Stomach (tissue), 9 donors: Measurements from ENCODE around the gene TRIM69. TPM values are rescaled to one million over a fixed set of nuclear protein-coding genes. Genes with fewer than 3 reads are reported as not detected.
A peak's percentile ranks its signal among the peaks of the same experiment; 100 is the strongest.

ENCODE experiments used
- DNase-seq, 2 donors: peaks; one replicate each; pipeline versions ENCODE4 v3.0.0 to v3.0.0-alpha.2; 2013 to 2019
- H3K27ac ChIP-seq, 5 donors: fragments of 200-600 bp in 4 of 5; sonication (generic) in 4 of 5; one replicate each; pipeline ENCODE4 v1.5.1; 2013 to 2019; ENCODE audit warnings: mild to moderate bottlenecking in 1 of 5, moderate library complexity in 1 of 5
- H3K27me3 ChIP-seq, 3 donors: fragments of 200-600 bp; sonication (generic); one replicate each; pipeline ENCODE4 v1.5.1; 2017 to 2019; ENCODE audit warnings: mixed run types in 1 of 3
- H3K36me3 ChIP-seq, 4 donors: fragments of 200-600 bp; sonication (generic); 1 replicate in 3 of 4; 2 replicates in 1 of 4; pipeline ENCODE4 v1.5.1; 2016 to 2019
- H3K4me1 ChIP-seq, 4 donors: fragments of 200-600 bp; sonication (generic); one replicate each; pipeline ENCODE4 v1.5.1; 2016 to 2019
- H3K4me3 ChIP-seq, 4 donors: fragments of 200-600 bp; sonication (generic) in 3 of 4; one replicate each; pipeline ENCODE4 v1.5.1; 2016 to 2019; ENCODE audit warnings: mild to moderate bottlenecking in 1 of 4
- H3K9me3 ChIP-seq, 4 donors: fragments of 200-600 bp; sonication (generic); one replicate each; pipeline ENCODE4 v1.5.1; 2016 to 2019
- EP300 ChIP-seq: sonication (generic); formaldehyde crosslinking; IDR thresholded peaks from one replicate; pipeline ENCODE4 v1.6.1; 2017; ENCODE audit warnings: antibody characterized with exemption
- POLR2A ChIP-seq, 4 donors: fragments of 450-650 bp; IDR thresholded peaks; one replicate each; pipeline ENCODE4 v1.6.1; 2016; ENCODE audit warnings: antibody characterized with exemption in 4 of 4, control low read depth in 2 of 4, mild to moderate bottlenecking in 1 of 4, moderate library complexity in 1 of 4
- POLR2AphosphoS5 ChIP-seq, 3 donors: sonication (generic); formaldehyde crosslinking; IDR thresholded peaks; one replicate each; pipeline ENCODE4 v1.6.1; 2016; ENCODE audit warnings: antibody characterized with exemption in 3 of 3
- WGBS, 5 donors: extraction: QIAGEN DNeasy Blood & Tissue Kit in 3 of 5; methylation state at CpG; one replicate each; pipeline versions ENCODE4 v1.1.5 to v1.1.7; 2013 to 2018; 5-methylcytosine and 5-hydroxymethylcytosine counted together
- intact Hi-C: fragments of 100-400 bp; cut with DNase I; formaldehyde crosslinking; loops from one replicate; pipeline ENCODE4 v1.15.1; 2023; ENCODE audit warnings: low total_unique reads
- polyA plus RNA-seq, 3 donors: library from polyadenylated mRNA; stranded (reverse); fragments of 200-250 nt; gene quantifications; one replicate each; pipeline ENCODE4 v1.2.3, GENCODE V29; 2013
- total RNA-seq, 5 donors: library from RNA; depleted of rRNA; stranded (reverse); fragments of >200 nt; gene quantifications; one replicate each; pipeline versions ENCODE4 v1.1.0 to v1.2.3, GENCODE V29; 2014 to 2016
- TF ChIP-seq, protein P1 (sequence below), 7 experiments: fragments of 450-650 bp in 4 of 7; fragments of 200-600 bp in 3 of 7; sonication (generic) in 3 of 7; IDR thresholded peaks; one replicate each; pipeline ENCODE4 v1.5.1; 2016 to 2019; ENCODE audit warnings: antibody characterized with exemption in 7 of 7, control low read depth in 2 of 7, mild to moderate bottlenecking in 1 of 7
- donor health status: healthy with polysubstance abuse.
- donor health status: Bipolar disorder and iron deficiency.
- donor health status: healthy.

TRIM69 gene
- total and polyA plus RNA-seq, 8 donors: 0.58 to 43.8 (median 8.7) TPM

GRCh38 chr15:44729408-44730127, 6.8 kb upstream of the TRIM69 start:
- peak; percentile 50 to 75 for DNase-seq
- Histone ChIP-seq H3K27me3 (no peaks in the 10 kb centered on the region), H3K36me3 (peaks cover 0 to 11% (median 6%) of the 10 kb centered on the region in 4 donors), H3K27ac (peak overlapping the region; percentile 94 to 100 (median 96)), H3K4me3 (peak overlapping the region; percentile 63 to 72 (median 70)), H3K9me3 (no peaks in the 10 kb centered on the region), H3K4me1 (peaks cover 12 to 71% (median 31%) of the 10 kb centered on the region in 4 donors)
- 4 to 8% (median 6%) methylated on average over 21 of the region's 21 CpGs for WGBS, 5 donors
- intact Hi-C loops: no loop called here
- TF ChIP-seq, protein P1, sequence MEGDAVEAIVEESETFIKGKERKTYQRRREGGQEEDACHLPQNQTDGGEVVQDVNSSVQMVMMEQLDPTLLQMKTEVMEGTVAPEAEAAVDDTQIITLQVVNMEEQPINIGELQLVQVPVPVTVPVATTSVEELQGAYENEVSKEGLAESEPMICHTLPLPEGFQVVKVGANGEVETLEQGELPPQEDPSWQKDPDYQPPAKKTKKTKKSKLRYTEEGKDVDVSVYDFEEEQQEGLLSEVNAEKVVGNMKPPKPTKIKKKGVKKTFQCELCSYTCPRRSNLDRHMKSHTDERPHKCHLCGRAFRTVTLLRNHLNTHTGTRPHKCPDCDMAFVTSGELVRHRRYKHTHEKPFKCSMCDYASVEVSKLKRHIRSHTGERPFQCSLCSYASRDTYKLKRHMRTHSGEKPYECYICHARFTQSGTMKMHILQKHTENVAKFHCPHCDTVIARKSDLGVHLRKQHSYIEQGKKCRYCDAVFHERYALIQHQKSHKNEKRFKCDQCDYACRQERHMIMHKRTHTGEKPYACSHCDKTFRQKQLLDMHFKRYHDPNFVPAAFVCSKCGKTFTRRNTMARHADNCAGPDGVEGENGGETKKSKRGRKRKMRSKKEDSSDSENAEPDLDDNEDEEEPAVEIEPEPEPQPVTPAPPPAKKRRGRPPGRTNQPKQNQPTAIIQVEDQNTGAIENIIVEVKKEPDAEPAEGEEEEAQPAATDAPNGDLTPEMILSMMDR (IDR thresholded peaks at IDR 0.05): no peak
- TF ChIP-seq POLR2A (IDR thresholded peaks at IDR 0.05) (no peak), EP300 (no peak), POLR2AphosphoS5 (IDR thresholded peaks at IDR 0.05) (no peak)

DNA sequence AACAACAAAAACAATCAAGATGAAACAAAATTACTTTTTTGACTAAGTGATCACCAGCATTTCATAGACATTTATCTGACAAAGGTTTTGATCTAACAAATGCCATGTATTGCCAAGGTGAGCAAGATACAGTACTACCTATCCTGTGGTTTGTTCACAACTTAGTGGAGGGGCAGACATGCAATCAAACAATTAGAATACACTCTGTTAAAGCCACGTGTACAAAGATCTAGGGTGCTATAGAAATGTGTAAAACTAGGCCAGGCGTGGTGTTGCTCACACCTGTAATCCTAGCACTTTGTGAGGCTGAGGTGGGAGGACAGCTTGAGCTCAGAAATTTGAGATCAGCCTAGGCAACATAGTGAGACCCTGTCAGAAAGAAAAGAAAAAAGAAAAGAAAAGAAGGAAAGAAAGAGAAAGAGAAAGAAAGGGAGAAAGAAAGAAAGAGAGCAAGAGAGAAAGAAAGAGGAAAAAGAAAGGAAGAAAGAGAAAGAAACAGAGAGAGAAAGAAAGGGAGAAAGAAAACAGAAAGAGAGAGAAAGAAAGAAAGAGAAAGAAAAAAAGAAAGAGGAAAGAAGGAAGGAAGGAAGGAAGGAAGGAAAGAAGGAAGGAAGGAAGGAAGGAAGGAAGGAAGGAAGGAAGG, 1.4 kb upstream of the TRIM69 start:
- WGBS, 5 donors: 55 to 66% (median 65%) methylated on average over 2 of the region's 2 CpGs
- DNase-seq: no peak
- intact Hi-C loops: loop anchor here (5.0 kb wide), 1 partner anchor 63 kb away; no protein-coding TSS in a partner anchor

DNA sequence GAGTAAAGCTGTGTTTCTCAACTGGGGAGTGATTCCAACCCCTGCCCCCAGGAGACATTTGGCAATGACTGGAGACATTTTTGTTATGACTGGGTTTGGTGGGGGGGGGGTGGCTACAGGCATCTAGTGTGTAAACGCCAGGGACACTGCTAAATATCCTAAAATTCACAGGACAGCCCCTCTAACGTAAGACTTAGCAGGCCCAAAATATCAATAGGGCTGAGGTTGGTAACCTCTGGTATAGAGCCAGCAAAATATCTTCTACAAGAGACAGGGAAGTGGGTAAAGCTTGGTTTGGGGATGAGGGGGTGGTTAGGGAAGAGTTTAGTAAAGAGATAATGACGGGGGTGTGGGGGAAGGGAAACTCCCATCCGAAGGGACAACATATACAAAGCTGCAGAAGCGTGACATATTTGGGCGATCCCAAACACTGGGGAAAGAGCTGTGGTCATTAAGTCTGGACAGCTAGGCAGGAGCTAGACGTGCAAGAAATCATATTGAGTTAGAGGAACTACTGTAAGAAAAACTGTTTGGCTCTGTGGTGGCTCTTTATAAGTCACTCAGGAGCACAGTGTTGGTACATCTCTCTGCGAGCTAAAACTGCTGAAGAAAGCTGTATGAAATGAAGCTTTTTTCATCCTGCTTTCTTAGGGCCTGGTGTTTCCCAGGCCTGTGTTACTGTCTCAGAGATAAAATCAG, 697 bp upstream of the TRIM69 start:
- intact Hi-C loops: loop anchor here (5.0 kb wide), 1 partner anchor 63 kb away; no protein-coding TSS in a partner anchor
- H3K36me3 ChIP-seq: peaks cover 0 to 11% (median 6%) of the 10 kb centered on the region in 4 donors
- no peak overlapping the region for H3K4me3 ChIP-seq
- no peaks in the 10 kb centered on the region for H3K9me3 ChIP-seq
- TF ChIP-seq, protein P1 (IDR thresholded peaks at IDR 0.05): no peak
- no peak for TF ChIP-seq EP300
- TF ChIP-seq POLR2AphosphoS5 (IDR thresholded peaks at IDR 0.05): no peak
- TF ChIP-seq POLR2A (IDR thresholded peaks at IDR 0.05): no peak
- peak overlapping the region; percentile 54 to 80 (median 67) for H3K27ac ChIP-seq
- H3K4me1 ChIP-seq: peaks cover 0 to 43% (median 10%) of the 10 kb centered on the region in 4 donors
- DNase-seq: peak in 1 of 2 donors; percentile 35
- no peaks in the 10 kb centered on the region for H3K27me3 ChIP-seq
- WGBS, 5 donors: 46 to 63% (median 58%) methylated on average over 8 of the region's 8 CpGs

More for the DNA sequence above, 1.4 kb upstream of the TRIM69 start:
- Histone ChIP-seq H3K27ac (peak overlapping the region in 4 of 5 donors; percentile 63 to 80 (median 70)), H3K4me1 (peaks cover 0 to 50% (median 15%) of the 10 kb centered on the region in 4 donors), H3K36me3 (peaks cover 0 to 11% (median 6%) of the 10 kb centered on the region in 4 donors), H3K27me3 (no peaks in the 10 kb centered on the region), H3K9me3 (no peaks in the 10 kb centered on the region), H3K4me3 (no peak overlapping the region)
- TF ChIP-seq, protein P1 (IDR thresholded peaks at IDR 0.05): no peak
- TF ChIP-seq POLR2A (IDR thresholded peaks at IDR 0.05) (no peak), POLR2AphosphoS5 (IDR thresholded peaks at IDR 0.05) (no peak), EP300 (no peak)
